Stimulated activated CD4-positive, alpha-beta T cell treated with anti-CD3 and anti-CD28 coated beads, Interleukin-1b, Interleukin-23, amount 100 ng/mL, for 48 hours (primary cell): ENCODE measurements around the gene IDH1.
"Not testable (repeated sequence)": the region's sequence is repeated elsewhere in the genome, so short reads cannot be mapped to it uniquely, and the experiment has no call there.

Source experiments
- DNase-seq: peaks from one replicate; pipeline ENCODE4 v3.0.0-alpha.2; 2020

IDH1 gene

DNA sequence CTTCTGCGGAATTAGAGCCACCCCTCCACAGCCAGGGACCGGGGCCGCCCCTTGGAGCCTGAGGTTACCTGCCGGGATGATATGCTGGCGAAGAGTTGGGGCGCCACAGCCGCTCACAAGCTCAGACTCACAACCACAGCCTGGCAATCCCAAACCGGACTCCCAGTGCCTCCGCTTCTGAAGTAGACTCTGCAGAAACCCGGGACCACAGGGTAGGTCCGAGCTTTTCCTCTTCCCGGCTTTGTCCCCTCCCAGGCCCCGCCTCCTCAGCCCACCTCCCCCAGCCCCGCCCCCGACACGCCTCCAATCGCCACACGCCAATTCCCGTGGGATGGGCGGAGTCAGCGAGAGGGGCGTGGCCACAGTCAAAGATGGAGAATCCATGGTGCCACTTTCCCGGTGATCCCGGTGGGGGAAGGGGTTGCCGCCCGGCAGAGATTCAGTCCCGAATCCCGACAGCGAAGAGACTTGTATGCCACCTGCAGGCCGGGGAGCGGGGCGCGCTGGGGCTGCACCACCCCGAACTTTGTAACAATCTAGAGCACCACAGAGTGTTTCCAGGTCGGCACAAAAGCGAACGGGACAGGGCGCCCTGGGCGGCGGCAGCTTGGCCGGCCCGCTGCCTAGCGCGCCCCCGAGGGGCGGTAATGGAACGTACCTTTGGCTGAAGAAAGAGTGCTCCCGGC is at the start of gene IDH1:
TSS of gene IDH1 (minus strand) at position 201 of the 686 bp plus-strand sequence. CDS start 3,520 bp downstream, outside the sequence.
- DNase-seq: peak; percentile 89

DNA sequence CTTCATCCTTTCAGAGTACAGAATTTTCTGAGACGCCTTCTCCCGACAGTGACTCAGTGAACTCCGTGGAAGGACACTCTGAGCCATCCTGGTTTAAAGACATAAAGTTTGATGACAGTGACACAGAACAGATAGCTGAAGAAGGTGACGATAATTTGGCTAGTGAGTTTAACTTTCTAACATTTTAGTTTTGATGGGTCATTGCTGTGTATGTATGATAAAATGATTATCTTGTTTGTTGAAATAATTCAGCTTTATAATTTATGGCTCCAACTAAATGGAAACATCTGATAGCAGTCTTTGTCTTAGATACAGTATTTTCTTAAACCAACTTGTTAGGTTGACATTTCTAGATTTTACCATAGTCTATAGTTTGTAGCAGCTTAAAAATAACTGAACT is 49.3 kb upstream of the IDH1 start:
- no peak for DNase-seq

DNA sequence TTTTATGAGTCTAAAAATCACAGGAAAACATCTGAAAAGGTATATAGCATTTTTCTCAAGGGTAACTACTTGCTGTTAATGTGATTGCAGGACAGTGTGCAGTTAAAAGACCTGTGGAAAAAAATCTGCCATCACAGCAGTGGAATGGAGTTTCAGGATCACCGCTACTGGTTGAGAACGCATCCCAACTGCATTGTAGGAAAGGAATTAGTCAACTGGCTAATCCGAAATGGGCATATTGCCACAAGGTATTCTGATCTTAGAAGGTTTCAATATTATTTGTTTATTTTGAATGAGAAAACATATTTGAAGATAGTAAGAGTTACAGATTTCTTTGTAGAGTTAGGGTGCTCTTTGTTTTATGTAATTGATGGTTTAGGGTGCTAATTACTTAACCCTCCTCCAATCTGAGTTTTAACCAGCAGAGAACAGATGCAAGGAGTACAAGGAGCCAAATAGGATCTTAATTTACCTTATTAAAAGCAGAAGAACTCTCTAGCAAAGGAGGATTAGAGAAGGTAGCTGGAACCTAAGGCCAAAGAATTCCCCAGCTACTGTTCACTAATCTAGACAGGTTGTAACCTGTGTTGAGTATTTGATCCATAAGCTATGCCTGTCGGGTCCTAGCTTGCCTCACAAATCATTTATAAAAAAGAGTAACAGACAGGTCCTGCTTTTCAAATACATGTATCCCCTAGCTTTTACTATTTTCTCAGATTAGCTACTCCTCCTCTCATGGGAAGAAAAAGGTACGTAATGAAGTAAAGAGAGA is 46.2 kb upstream of the IDH1 start:
- no peak for DNase-seq

DNA sequence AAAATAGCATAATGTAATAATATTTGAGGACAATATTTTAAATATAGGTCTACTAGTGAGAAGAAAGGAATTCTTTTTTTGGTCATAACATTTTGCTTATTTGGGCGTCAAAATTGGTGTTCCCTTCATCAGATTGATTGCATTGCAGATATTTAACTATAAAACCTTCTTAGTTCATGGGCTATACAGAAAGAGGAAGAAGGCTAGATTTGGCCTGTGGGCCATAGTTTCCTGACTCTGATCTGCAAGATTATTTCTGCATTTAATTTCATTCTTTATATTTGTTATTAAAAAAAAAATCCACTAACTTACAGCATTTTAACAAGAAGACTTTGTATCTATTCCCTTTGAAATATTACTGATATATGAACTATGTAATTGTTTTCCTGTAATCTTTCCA is 43.1 kb upstream of the IDH1 start:
- DNase-seq: no peak

DNA sequence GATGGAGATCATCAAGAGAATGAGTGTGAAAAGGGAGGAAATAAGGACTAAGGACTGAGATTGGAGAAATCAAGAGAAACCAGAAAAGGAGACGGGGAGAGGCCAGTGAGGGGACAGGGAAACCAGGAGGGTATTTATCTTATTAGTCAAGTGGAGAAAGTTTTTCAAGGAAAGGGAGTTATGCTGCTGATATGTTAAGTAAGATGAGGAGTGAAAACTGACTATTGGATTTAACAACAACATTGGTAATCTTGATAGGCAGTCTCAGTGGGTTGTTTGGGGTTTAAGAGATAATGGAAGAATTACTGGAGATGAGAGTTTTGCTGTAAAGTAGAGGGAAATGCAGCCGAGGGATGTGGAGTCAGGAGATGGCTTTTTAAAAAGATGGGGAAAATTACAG is 41.7 kb upstream of the IDH1 start:
- no peak for DNase-seq

DNA sequence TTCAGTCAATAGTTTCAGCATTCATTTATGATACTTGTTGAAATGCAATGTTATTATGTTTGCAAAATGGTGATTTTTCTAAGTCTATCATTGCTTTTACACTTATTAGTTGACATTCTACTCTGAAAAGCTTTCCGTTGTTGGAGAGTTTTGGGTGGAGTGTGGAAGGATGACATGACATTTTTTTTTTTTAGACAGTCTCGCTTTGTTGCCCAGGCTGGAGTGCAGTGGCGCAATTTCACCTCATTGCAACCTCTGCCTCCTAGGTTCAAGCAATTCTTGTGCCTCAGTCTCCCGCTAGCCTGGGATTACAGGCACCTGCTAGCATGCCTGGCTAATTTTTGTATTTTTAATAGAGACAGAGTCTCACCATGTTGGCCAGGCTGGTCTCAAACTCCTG is 41.0 kb upstream of the IDH1 start:
- DNase-seq: no peak

DNA sequence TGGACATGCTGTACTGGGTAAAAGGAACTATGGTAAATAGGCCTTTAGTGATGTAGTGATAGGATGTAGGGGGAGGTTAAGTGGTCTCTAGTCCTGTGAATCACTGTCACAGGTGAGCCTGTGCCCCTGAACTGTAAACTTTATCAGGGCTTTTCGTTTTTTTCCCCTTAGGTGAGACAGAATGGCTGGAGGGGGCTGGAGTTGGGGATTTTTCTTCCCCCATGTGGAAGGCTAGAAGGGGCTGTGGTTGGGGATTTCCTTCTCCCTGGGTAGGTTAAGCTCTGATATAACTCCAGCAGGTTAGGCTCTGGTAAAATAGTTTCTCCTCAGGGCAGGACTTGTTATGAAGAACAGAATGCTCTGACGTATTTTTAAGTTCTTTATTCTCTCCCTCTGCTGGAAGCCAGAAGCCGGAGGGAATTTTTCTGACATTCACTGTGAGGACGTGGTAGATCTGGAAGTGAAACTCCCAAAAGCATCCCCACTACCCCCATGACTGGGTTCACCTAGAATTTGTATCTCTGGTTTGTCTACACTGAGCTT is 39.7 kb upstream of the IDH1 start:
- DNase-seq: no peak

DNA sequence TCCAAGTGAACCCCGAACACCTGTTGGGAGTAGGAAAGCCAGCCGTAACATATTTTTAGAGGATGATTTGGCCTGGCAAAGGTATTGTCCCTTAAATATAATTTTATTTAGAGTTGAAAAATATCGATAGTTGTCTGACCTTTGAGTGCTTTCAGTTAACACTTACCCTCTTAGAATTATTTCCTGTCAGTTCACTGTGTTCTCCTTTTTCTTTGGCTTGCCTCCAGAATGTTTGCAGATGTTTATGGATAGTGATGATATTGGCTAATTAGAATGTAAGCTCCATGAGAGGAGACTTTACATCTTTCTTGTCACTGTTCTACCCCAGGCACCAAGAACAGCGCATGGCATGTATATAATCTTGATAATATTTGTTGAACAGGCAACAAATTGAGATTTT is 31.0 kb upstream of the IDH1 start:
- no peak for DNase-seq

DNA sequence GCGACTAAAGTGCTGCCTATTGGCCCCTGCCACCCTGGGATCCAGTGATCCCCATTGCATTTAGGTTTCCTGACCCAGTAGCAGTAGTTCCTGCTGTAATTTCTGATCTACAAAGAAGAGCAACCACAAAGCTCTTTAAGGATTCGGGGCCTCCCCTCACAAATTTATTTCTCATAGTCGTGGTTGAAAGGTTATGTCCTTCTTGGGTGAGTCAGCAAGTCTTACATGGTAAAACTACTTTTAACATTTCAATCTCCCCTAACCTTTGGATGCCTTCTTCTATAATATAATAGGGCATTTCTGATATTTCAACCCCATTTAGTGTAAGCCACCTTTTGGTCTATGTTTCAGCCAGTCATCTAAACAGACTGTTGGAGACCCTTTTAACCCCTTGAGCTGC is 26.1 kb upstream of the IDH1 start:
- DNase-seq: no peak

DNA sequence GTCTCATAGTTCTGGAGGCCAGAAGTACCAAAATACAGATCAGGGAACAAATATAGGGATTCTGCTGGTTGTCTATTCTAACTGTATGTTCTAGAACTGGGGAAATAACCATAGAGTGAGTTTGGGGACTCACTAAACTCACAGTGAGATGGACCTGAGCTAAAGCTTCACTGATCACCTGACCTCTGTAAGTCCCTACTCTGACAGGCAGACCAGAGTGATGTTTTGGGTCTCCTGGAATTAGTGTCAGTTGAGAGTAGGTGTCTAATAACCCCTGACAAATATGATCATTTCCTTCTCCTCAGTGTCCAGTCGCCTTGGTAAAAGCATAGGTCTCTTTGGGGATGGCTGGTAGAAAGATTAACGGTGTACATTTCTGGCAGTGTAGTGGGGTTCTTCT is 25.4 kb upstream of the IDH1 start:
- no peak for DNase-seq

DNA sequence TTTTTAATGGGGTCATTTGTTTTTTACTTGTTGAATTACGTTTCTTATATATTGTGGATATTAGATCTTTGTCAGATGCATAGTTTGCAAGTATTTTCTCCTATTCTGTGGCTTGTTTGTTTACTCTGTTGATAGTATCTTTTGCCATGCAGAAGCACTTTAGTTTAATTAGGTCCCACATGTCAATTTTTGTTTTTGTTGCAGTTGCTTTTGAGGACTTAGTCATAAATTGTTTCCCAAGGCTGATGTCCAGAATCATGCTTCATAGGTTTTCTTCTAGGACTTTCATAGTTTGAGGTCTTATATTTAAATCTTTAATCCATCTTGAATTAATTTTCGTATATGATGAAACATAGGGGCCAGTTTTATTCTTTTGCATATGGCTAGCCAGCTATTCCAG is 24.4 kb upstream of the IDH1 start:
- no peak for DNase-seq

DNA sequence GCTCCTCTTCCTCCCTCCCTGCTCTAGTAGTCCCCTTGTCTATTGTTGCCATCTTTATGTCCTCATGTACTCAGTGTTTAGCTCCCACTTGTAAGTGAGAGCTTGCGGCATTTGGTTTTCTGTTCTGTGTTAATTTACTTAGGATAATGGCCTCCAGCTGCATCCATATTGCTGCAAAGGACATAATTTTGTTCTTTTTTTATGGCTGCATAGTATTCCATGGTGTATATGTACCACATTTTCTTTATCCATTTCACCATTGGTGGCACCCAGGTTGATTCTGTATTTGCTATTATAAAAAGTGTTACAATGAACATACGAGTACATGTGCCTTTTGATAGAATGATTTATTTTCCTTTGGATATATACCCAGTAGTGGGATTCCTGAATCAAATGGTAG is 23.7 kb upstream of the IDH1 start:
- no peak for DNase-seq

DNA sequence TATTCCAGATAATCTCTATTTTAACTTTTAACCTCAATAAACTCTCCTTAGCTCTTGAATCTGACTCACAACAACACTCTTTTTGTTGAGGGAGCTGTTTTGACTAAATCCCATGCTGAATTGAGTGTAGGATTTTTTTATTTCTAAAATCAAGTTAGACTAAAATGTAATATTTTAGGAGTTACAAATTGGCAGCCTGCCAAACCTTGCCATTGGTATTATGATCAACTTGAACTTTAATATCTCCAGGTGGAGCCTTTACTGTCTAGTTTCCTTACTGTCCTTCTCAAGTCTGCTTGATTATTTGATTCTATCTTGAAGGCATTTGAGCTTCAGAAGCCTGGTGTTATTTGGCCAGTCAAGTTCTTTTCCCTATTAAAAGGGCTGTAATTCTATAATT is 19.9 kb upstream of the IDH1 start:
- DNase-seq: no peak

DNA sequence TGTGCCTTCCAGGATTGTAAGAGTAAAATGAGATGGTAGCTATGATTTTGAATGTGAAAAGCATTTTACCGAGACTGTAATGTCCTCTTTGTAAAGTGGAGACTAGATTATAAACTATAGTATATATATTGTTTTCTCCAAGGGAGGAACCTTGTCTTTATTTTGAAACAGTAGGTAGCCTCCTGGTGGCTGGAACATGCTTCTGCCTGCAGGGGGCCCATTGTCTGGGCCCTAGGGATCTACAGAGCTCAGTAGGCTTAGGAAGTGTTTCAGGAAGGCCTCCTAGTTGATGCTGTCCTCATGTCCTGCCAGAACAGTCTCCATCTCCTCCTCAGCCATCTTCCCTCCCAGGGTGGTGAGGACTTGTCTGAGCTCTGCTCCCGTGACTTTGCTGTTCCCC is 14.2 kb upstream of the IDH1 start:
- no peak for DNase-seq

DNA sequence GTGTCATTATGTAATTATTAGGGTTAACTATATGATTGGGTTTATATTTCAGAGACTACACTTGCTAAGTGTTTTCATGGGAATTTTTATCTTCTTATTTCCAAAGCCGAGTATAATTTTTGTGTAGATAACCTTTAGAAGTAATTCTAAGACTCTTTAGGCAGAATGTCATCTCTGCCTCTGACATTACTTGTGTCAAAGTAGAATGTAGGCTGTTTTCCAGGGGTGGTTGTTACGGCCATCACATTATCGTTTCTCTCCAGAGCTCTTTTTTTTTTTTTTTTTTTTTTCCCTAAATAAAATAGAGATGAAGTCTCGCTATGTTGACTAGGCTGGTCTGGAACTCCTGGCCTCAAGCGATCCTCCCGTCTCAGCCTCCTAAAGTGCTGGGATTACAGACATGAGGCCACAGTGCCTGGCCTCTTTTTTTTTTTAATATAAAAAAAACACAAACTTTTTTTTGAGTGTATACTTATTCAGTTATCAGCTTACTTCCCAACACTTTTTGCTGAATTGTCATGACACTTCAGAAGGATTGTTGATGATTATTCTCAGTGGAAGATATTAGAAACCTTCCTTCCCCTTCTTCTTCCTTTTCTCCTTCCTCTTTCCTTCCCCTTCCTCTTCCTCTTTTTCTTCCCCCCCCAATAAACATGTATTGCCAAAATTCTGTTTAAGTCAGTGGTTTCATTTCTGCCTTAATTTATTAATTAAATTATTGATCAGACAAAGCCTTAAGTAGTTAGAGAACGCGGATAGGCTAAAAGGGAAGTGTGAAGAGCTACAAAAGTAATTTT is 13.5 kb upstream of the IDH1 start:
- DNase-seq: no peak

DNA sequence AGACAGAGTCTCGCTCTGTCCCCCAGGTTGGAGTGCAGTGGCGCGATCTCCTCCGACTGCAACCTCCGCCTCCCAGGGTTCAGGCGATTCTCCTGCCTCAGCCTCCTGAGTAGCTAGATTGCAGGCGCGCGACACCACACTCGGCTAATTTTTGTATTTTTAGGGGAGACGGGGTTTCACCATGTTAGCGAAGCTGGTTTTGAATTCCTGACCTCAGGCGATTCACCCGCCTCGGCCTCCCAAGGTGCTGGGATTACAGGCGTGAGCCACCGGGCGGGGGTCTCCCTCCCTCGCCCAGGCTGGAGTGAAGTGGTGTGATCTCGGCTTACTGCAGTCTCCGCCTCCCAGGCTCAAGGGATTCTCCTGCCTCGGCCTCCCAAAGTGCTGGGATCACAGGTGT is 12.7 kb upstream of the IDH1 start:
- DNase-seq: not testable (repeated sequence)

DNA sequence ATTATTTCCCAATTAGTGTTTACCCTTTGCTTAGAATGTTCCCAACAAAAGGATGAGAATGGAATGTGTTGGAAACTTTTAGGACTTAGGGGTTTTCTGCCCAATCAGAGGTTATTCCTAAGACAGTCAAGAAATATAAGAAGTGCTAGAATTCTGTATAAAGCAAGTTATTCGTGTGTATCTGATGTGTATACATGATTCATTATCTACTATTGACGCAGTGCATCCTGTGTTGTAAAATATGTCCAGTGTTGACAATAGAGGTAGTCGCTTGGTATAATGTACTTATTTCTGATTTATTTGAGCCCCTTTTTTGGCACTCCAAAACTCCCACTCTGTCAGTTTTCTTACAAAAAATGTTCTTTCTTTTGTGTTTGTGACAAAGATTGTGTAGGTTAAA is 12.1 kb upstream of the IDH1 start:
- no peak for DNase-seq

DNA sequence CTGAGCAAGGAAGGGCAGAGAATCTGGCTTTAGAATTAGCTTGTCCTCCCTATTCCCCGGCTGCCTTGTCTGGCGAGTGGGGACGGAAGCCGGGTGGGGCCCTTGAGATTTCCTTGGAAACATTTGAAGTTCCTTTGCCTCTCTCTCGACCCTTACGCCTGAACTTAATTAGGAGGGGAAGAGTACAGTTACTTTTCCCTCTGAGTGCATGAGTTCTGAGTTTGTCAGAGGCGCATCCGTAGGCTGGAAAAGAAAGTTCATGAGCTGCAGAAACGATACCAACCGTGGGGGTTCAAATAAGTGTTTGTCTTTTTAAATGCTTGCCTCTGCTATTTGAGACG is 11.7 kb upstream of the IDH1 start:
- DNase-seq: no peak

DNA sequence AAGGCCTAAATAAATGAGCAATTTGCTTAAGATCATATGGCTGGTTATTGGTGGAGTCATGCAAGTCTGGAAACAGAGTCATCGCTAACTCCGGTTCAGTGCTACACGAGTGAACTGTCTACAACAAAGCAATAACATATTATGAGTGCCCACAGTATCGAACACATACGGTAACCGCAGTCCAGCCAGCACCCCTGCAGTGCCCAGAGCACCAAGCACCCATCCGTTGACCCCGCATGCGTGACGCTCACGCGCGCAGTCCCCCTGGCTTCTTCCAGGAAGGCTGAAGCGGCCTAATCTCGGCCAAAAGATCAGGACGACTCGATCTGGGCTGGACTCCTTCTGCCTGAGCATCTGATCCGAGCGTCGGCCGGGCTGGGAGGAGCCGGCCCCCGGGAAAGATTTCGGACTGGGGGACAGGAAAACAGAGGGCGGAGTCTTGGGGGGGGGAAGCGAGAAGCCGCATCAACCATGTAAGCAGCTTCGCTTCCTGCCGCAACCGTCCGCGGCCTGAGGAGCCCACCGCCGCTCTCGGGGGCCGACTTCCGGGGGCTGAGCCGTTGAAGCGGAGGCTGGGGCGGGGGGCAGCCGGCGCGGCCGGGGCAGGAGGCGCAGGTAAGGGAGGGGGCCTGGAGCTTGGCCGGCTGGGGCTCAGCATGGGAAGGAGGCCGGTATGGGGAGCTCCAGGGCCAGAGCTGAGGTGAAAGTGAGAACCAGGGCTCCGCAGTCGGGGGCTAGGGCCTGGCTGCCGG is 11.1 kb upstream of the IDH1 start, which contains the start of gene PIKFYVE:
TSS of gene PIKFYVE (plus strand) at position 455 of the 752 bp plus-strand sequence. CDS start 5,265 bp downstream, outside the sequence.
- DNase-seq: peak; percentile 89

DNA sequence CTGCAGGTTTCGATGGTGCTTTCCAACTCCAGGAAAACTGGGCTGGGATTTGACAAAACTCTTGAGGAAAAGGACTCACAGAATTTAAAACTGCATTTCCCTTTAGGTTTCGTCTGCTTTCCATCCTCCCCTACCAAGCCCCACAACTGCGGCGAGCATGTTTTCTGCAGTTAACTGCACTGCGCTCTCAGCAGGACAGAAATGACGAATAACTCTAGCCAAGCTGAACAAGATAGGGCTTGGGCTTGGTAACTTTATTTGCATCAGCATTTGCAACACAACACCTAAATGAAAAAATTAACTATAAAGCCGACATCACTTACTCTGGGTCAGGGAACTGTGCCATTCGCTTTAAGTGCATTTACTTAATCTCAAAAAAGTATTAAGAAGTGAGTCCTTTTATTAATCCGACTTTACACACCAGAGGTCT is 10.5 kb upstream of the IDH1 start:
- peak; percentile 54 for DNase-seq

DNA sequence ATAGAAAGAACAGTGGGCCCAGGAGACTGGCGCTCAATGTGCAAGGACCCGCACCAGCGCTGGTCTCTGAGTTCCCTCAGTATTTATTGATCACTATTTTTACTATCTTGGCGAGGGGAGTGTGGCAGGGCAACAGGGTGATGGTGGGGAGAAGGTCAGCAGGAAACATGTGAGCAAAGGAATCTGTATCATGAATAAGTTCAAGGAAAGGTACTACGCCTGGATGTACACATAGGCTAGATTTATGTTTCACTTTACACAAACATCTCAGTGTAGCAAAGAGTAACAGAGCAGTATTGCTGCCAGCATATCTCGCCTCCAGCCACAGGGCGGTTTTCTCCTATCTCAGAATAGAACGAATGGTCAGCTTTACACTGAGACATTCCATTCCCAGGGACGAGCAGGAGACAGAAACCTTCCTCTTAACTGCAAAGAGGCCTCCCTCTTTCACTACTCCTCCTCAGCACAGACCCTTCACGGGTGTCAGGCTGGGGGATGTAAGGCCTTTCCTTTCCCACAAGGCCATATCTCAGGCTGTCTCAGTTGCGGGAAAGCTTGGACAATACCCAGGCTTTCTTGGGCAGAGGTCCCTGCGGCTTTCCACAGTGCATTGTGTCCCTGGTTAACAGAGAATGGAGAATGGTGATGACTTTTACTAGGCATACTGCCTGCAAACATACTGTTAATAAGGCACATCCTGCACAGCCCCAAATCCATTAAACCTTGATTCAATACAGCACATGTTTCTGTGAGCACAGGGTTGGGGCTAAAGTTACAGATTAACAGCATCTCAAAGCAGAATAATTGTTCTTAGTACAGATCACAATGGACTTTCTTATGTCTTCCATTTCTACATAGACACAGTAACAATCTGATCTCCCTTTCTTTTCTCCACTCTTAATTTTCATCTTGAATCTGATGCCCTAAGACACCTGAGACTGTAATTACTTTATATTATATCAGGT is 2.3 kb upstream of the IDH1 start:
- DNase-seq: not testable (repeated sequence)
